ENCODE measurements around the gene HPCAL1.
"Not testable (repeated sequence)": the region's sequence is repeated elsewhere in the genome, so short reads cannot be mapped to it uniquely, and the experiment has no call there.

The HPCAL1 gene

DNA sequence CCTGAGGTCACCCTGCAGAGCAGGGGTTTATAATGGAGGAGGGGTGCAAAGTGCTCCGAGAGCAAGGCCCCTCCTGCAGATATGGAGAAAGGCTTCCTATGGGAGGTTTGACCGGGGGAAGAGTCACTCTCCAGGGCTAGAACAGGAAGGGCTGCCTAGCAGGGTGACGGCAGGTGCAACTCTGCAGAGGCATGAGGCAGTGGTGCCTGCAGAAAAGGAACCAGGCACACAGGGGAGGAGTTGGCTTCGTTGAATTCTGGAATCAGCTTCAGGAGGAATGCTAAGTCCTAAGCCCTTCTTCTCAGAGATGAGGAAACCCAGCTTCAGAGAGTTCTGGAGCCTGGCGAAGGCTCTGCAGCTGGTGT, 17.5 kb upstream of the HPCAL1 start:
- H3K4me1 ChIP-seq = no peaks in the 10 kb centered on the region
- H3K9me3 ChIP-seq = no peaks in the 10 kb centered on the region
- in situ Hi-C loops (cut with MboI; ENCODE audit: low sequenced_read_pairs) = no loop called here
- no peaks in the 10 kb centered on the region for H3K36me3 ChIP-seq (replicated peaks)
- no peak overlapping the region for H3K4me3 ChIP-seq
- no peak for DNase-seq (ENCODE audit: low spot score in 2 of 2)
- no peaks in the 10 kb centered on the region for H3K27me3 ChIP-seq (ENCODE audit: low read depth)

DNA sequence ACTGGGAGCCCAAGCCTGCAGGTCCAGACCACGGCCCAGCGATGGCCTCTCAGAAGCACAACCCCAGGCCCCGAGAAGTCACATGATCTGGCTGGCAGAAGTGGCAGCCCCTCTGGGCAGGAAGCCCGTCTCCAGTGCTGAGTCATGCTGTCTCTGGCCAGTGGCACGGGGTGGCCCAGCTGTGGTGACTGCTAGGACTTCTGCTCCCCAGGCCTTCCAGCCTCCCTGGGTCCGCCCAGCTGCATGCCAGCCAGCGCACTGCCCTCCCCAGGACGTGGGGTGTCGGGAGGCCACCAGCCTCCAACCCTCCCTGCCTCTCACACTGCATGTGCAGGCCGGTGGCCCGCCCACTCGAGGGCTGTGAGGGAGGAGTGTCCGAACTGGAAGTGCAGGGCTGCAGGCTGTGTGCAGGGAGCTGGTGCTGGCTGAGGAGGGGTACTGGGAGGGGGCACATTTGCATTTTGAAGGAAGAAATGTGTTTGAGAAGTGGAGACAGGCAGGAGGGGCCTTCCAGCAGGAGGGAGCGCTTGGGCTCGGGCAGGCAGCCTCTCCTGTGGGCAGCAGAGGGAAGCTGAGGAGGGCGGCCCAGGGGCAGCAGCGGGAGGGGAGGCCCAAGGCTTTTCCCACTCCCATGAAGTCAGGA, 17.0 kb upstream of the HPCAL1 start:
- H3K4me1 ChIP-seq = no peaks in the 10 kb centered on the region
- H3K27me3 ChIP-seq (ENCODE audit: low read depth) = no peaks in the 10 kb centered on the region
- DNase-seq (ENCODE audit: low spot score in 2 of 2) = no peak
- H3K4me3 ChIP-seq = no peak overlapping the region
- H3K36me3 ChIP-seq (replicated peaks) = no peaks in the 10 kb centered on the region
- in situ Hi-C loops (cut with MboI; ENCODE audit: low sequenced_read_pairs) = no loop called here
- H3K9me3 ChIP-seq = no peaks in the 10 kb centered on the region

DNA sequence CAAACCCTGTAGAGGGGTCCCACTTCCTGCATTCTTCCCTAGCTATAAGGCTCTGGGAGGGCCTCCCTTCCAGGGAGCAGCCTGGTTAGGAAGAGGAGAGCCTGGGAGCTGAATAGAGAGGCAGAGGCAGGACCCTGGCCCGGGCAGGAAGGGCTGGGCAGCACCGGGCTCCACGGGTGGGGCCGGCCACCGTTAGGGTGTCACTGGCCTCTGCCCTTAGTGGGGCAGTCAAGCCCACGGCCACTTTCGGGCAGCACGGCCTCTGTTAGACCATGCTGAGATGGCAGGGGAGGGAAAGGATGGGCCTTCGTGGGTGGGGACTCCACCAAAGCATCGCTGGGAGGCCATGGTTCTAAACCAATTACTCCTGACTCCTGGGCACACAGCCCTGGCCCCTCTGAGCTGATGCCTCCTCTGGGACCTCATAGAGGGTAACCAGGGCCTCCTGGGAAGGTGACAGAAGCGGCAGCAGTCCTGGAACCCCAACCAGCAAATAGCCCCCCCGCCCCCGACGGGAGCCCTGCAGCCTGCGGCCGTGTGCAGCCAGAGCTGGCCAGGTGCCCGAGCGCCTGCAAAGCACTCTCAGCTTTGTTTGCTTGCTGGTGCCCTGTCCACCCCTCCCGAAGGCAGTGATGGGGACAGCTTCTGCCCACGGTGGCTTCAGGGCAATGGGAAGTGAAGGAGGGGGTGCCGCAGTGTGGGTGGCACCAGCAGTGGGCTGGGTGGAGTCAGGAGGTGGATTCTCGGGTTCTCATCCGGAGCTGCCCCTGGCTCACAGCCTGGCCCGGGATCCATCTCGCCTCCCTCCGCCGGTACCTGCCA, 16.3 kb upstream of the HPCAL1 start:
- Histone ChIP-seq H3K27me3 (ENCODE audit: low read depth) (no peaks in the 10 kb centered on the region), H3K4me3 (no peak overlapping the region), H3K4me1 (no peaks in the 10 kb centered on the region), H3K9me3 (no peaks in the 10 kb centered on the region), H3K36me3 (replicated peaks) (no peaks in the 10 kb centered on the region)
- no peak for DNase-seq (ENCODE audit: low spot score in 2 of 2)
- in situ Hi-C loops (cut with MboI; ENCODE audit: low sequenced_read_pairs) = no loop called here

DNA sequence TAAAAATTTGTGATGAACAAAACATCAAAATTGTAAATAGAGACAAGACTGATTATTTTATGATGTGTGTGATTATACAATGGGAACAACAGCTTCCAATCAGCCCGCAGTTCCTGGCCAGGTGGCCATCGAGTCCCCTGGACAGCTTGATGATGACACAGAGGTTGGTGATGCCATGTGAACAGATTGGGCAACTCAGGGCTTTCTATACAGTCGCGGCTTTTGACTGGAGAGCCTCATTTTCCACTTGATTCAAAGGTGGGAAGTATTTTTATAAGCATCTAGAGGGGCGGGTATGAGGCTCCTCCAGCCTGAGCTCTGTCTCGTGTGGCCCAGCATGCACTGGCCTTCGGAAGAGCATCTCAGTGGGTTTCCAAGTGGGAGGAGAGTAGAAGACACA, 14.9 kb upstream of the HPCAL1 start:
- Histone ChIP-seq H3K36me3 (replicated peaks) (no peaks in the 10 kb centered on the region), H3K4me3 (no peak overlapping the region), H3K9me3 (no peaks in the 10 kb centered on the region), H3K27me3 (ENCODE audit: low read depth) (no peaks in the 10 kb centered on the region), H3K4me1 (no peaks in the 10 kb centered on the region)
- in situ Hi-C loops (cut with MboI; ENCODE audit: low sequenced_read_pairs) = no loop called here
- DNase-seq (ENCODE audit: low spot score in 2 of 2) = no peak

DNA sequence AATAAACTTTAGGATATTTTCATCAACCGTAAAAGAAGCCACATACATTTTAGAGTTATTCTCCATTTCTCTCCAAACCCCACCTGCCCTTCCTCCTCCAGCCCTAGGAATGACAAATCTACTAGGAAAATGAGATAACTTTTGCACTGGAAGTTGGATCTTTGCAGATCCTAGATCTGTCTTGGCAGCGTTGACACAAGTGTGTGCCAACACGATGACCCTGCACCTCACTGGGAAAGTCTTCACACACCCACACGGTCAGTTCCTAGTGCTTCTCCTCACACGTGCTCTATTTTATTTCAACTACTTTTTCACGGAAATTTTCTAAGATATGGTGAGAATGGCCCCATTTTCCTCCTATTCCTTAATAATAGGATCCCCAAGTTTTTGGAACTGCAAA, 14.1 kb upstream of the HPCAL1 start:
- DNase-seq (ENCODE audit: low spot score in 2 of 2) = no peak
- Histone ChIP-seq H3K4me3 (no peak overlapping the region), H3K36me3 (replicated peaks) (no peaks in the 10 kb centered on the region), H3K9me3 (no peaks in the 10 kb centered on the region), H3K27me3 (ENCODE audit: low read depth) (no peaks in the 10 kb centered on the region), H3K4me1 (no peaks in the 10 kb centered on the region)
- in situ Hi-C loops (cut with MboI; ENCODE audit: low sequenced_read_pairs) = no loop called here

DNA sequence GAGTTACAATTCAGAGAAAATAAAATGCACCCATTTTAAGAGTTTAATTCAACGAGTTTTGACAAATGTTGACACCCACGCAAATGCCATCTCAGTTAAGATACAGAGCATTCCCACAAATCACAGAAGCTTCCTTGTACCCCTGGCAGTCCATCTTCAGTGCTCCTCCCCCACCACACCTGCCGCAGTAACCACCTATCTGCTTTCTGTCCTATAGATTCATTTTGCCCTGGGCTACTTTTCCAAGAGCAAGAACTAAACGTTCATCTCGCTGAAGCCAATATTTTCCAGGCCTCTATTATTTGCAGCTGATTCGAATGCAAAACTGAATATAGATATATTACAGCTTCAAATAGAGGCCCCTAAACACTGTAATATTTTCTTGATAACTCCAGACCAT, 13.4 kb upstream of the HPCAL1 start:
- Histone ChIP-seq H3K4me1 (no peaks in the 10 kb centered on the region), H3K4me3 (no peak overlapping the region)
- in situ Hi-C loops (cut with MboI; ENCODE audit: low sequenced_read_pairs) = no loop called here

DNA sequence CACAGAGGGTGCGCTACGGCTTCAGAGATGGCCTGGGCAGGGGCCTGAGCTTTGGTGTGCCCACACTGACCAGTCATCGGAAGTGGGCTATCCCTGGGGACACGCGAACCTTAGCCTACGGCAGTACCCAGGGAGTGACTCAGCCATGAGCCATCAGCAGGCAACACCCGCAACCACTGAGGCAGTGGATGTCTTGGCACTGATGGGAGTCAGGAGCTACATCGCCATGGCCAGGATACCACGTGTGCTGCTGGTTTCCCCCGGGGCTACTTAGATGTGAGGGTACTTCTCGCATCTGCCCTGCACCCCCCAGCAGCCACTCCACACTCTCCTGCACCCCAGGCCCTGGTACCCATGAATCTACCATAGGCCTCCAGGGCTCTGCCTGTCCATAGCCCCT, 12.8 kb upstream of the HPCAL1 start:
- in situ Hi-C loops (cut with MboI; ENCODE audit: low sequenced_read_pairs) = no loop called here
- Histone ChIP-seq H3K4me1 (no peaks in the 10 kb centered on the region), H3K27me3 (ENCODE audit: low read depth) (no peaks in the 10 kb centered on the region), H3K9me3 (no peaks in the 10 kb centered on the region), H3K4me3 (no peak overlapping the region), H3K36me3 (replicated peaks) (no peaks in the 10 kb centered on the region)
- DNase-seq (ENCODE audit: low spot score in 2 of 2) = no peak

More for the DNA sequence above, 13.4 kb upstream of the HPCAL1 start:
- H3K9me3 ChIP-seq = no peaks in the 10 kb centered on the region
- DNase-seq (ENCODE audit: low spot score in 2 of 2) = no peak
- H3K27me3 ChIP-seq (ENCODE audit: low read depth) = no peaks in the 10 kb centered on the region
- H3K36me3 ChIP-seq (replicated peaks) = no peaks in the 10 kb centered on the region

DNA sequence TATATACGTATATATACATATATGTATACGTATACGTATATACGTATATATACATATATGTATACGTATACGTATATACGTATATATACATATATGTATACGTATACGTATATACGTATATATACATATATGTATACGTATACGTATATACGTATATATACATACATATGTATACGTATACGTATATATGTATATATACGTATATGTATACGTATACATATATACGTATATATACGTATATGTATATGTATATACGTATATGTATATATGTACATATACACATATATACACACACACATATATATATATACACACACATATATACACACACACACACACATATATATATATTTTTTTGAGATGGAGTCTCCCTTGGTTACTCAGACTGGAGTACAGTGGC, 11.3 kb upstream of the HPCAL1 start:
- H3K9me3 ChIP-seq; H3K27me3 ChIP-seq (ENCODE audit: low read depth); H3K36me3 ChIP-seq (replicated peaks); H3K4me3 ChIP-seq; H3K4me1 ChIP-seq; in situ Hi-C loops (cut with MboI; ENCODE audit: low sequenced_read_pairs); DNase-seq (ENCODE audit: low spot score in 2 of 2): not testable (repeated sequence)

DNA sequence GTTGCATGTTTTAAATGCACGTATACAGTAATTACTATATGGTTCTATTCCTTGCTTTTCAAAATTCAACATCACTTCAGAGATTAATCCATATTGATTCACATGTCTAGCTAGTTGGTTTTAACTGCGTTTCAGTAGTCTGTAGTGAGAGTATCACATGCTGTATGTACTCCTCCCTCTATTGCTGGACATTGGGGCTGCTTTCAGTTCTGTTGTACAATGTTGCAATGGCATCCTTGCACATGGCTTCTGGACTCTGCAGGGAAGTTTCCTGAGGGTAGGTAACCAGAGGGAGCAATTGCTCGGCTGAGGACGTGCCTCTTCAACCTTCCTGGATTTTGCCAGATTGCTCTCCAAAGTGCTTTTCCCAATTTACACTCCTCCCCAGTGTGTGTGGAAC, 10.7 kb upstream of the HPCAL1 start:
- H3K4me1 ChIP-seq = no peaks in the 10 kb centered on the region
- H3K9me3 ChIP-seq = no peaks in the 10 kb centered on the region
- in situ Hi-C loops (cut with MboI; ENCODE audit: low sequenced_read_pairs) = no loop called here
- no peaks in the 10 kb centered on the region for H3K27me3 ChIP-seq (ENCODE audit: low read depth)
- no peaks in the 10 kb centered on the region for H3K36me3 ChIP-seq (replicated peaks)
- no peak for DNase-seq (ENCODE audit: low spot score in 2 of 2)
- no peak overlapping the region for H3K4me3 ChIP-seq

DNA sequence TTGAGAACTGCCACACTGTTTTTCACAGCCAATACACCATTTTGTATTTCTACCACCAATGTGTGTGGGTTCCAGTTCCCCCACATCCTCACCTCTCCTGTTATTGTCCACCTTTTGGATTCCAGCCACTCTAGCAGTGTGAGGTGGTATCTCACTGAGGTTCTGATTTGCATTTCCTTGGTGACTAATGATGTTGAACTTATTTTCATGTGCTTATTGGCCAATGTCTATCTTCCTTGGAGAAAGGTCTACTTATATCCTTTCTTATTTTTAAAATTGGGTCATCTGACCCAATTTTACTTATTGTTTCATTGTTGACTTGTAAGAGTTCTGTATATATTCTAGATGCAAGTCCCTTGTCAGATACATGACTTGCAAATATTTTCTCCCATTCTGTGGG, 9.1 kb upstream of the HPCAL1 start:
- H3K27me3 ChIP-seq (ENCODE audit: low read depth) = no peaks in the 10 kb centered on the region
- H3K4me1 ChIP-seq = no peaks in the 10 kb centered on the region
- no peak for DNase-seq (ENCODE audit: low spot score in 2 of 2)
- in situ Hi-C loops (cut with MboI; ENCODE audit: low sequenced_read_pairs) = no loop called here
- no peak overlapping the region for H3K4me3 ChIP-seq
- H3K9me3 ChIP-seq = no peaks in the 10 kb centered on the region
- no peaks in the 10 kb centered on the region for H3K36me3 ChIP-seq (replicated peaks)

DNA sequence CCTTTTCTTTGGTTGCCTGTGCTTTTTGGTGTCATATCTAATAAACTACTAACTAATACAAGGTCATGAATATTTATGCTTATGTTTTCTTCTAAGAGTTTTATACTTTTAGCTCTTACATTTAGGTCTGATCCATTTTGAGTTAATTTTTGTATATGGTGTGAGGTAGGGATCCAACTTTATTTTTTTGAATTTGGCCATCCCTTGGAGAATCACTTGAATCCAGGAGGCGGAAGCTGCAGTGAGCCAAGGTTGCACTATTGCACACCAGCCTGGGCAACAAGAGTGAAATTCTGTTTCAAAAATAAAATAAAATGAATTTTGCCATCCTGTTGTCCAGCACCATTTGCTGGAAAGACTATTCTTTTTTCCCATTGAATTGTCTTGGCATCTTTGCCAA, 8.6 kb upstream of the HPCAL1 start:
- H3K9me3 ChIP-seq = no peaks in the 10 kb centered on the region
- H3K36me3 ChIP-seq (replicated peaks) = no peaks in the 10 kb centered on the region
- no peaks in the 10 kb centered on the region for H3K4me1 ChIP-seq
- H3K4me3 ChIP-seq = no peak overlapping the region
- H3K27me3 ChIP-seq (ENCODE audit: low read depth) = no peaks in the 10 kb centered on the region
- in situ Hi-C loops (cut with MboI; ENCODE audit: low sequenced_read_pairs) = no loop called here
- no peak for DNase-seq (ENCODE audit: low spot score in 2 of 2)

DNA sequence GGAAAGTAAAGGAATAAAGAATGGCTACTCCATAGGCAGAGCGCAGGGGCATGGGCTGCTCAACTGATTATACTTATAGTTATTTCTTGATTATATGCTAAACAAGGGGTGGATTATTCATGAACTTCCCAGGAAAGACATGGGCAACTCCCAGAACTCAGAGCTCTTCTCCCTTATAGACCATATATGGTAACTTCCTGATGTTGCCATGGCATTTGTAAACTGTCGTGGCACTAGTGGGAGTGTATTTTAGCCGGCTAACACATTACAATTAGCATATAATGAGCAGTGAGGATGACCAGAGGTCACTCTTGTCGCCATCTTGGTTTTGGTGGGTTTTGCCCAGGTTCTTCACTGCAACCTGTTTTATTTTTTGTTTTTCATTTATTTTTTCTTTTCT, 7.1 kb upstream of the HPCAL1 start:
- H3K4me1 ChIP-seq; H3K27me3 ChIP-seq (ENCODE audit: low read depth); H3K9me3 ChIP-seq; H3K4me3 ChIP-seq; in situ Hi-C loops (cut with MboI; ENCODE audit: low sequenced_read_pairs); DNase-seq (ENCODE audit: low spot score in 2 of 2); H3K36me3 ChIP-seq (replicated peaks): not testable (repeated sequence)

DNA sequence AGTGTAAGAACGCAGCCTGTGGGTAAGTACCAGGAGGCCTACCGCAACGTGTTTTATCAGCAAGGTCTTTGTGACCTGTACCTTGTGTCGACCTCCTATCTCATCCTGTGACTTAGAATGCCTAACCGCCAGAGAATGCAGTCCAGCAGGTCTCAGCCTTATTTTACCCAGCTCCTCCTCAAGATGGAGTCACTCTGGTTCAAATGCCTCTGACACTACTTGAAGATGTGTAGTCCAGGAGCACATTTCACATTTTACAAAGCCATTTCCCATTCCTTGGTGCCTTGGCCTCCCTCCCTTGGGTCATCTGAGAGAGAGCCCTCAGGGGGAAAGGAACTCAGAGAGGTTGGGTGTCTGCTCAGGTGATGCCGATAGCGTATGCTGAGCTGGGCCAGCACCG, 6.6 kb upstream of the HPCAL1 start:
- H3K4me1 ChIP-seq = no peaks in the 10 kb centered on the region
- DNase-seq (ENCODE audit: low spot score in 2 of 2) = no peak

DNA sequence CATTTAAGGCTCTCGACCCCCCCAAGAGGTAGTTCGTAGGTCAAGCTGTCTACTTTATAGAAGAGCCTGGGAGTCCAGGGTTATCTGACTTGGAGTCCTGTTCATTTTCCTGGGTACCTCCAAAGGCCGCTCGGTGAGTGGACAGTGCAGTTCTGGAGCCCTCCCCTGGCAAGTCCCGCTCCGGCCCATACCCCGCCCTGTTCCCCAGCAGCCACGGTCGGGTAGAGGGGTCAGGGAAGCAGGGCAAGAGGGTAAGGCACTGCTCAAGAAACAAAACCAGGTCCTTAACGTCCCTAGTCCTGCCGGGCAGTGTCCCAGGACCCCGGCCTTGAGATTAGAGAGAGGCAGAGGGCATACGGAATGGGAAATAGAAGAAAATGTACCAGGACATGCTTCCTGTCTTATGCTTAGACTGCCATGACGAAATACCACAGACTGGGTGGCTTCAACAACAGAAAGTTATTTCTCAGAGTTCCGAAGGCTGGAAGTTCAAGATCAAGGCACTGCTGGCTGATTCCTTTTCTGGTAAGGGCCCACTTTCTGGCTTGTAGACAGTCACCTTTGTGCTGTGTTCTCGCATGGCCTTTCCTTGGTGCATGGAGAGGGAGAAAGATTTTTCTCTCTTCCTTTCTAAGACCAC, 5.4 kb upstream of the HPCAL1 start:
- H3K27me3 ChIP-seq (ENCODE audit: low read depth) = no peaks in the 10 kb centered on the region
- H3K4me3 ChIP-seq = no peak overlapping the region
- H3K9me3 ChIP-seq = no peaks in the 10 kb centered on the region
- no peaks in the 10 kb centered on the region for H3K36me3 ChIP-seq (replicated peaks)
- peaks cover 4% of the 10 kb centered on the region for H3K4me1 ChIP-seq
- no peak for DNase-seq (ENCODE audit: low spot score in 2 of 2)
- in situ Hi-C loops (cut with MboI; ENCODE audit: low sequenced_read_pairs) = no loop called here

More for the DNA sequence above, 6.6 kb upstream of the HPCAL1 start:
- in situ Hi-C loops (cut with MboI; ENCODE audit: low sequenced_read_pairs) = no loop called here
- Histone ChIP-seq H3K27me3 (ENCODE audit: low read depth) (no peaks in the 10 kb centered on the region), H3K4me3 (no peak overlapping the region), H3K36me3 (replicated peaks) (no peaks in the 10 kb centered on the region), H3K9me3 (no peaks in the 10 kb centered on the region)
